GM19467 (cell line): ENCODE data around the gene CHAF1B.

Source experiments
- ATAC-seq: cut with Tn5 transposase; IDR thresholded peaks from one replicate; pipeline ENCODE4 v1.9.1; 2021; ENCODE audit warnings: mild to moderate bottlenecking, moderate library complexity; ENCODE audit not compliant: unreplicated experiment

The CHAF1B gene

DNA sequence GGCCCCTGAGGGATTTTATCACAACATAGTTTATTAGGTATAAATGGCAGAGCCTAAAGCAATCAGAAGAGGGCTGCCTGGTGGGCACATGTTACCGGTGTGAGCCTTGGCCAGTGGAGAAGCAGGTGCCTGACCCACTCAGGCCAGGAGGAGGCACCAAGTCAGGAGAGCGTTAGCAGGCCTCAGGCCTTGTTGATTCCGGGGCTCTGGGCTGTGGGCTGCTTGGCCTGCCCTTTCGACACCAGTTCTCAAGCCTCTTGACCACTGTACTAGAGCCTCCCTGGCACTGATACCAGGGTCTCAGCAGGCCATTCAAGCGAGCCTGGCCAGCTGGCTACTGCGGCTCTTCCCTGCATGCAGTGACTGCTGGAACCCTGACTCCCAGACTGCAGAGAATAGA lies 73.9 kb downstream of the CHAF1B start:
- no peak for ATAC-seq

DNA sequence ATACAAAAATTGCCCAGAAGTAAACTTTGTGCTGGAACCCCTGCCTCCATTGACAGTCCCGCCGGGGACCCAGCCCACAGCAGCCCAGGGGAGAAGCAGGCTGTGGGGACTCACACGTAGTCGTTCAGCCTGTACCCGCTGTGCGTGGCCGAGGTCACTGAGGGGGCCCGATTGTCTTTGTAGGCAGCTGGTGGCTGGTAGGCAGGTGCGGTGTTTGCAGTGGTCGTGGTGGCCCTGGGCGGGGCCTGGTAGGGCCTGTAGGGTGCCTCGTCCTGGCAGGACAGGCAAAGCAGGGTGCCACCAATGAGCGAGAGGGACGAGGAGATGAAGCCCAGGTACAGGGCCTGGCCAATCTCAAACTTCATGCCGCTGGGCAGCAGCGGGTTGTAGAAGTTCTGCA lies 75.7 kb downstream of the CHAF1B start:
- no peak for ATAC-seq

DNA sequence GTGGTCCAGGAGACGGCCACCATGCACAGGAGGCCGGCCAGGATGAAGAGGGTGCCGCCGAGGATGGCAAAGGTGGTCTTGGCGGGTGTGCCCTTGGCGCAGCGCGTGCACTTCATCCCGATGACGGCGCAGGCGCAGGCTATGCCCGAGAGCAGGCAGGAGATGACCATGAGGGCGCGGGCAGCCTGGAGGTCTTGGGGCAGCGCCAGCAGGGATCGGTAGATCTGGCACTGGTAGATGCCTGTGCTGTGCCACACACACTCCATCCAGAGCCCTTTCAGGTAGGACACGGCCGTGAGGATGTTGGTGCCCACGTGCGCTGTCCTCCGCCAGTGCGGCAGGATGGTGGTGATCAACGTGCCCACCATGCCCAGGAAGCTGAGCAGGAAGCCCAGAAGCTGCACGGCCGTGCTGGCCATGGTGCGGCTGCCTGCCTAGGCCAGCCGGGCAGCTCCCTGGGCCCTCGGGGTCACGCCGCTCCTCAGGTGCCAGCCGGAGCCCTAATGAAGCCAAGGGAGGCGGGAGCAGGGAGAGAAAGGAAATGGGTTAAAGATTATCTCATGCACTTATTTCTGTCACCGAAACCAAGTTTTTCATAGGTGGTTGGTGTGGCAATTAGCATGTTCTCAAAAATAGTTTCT lies 76.2 kb downstream of the CHAF1B start:
- ATAC-seq, result no peak

DNA sequence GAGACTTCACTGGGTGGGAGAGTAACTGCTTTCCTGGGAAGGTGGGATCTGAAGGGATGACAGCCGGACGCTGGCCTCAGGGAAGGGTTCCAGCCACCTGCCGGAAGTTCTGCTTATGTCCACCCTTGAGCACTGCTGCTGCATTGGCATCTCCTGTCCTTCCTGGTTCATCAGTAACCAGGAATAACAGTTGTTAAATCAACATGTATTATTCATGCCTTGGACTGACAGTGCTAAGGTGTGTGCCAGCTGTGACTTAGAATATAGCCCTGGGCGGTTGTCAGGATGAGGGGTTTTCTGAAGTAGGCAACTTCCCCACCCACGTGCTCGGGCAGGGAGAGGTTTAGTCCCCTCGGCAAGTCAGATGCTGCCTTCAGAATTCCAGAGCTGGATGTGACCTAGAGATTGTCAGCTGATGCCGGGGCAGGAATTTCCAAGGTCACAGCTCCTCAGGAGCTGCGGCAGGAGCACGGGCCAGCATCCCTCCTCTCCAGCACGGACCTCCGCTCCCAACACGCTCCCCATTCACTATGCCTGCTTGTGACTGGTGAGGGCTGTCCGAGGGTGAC lies 76.8 kb downstream of the CHAF1B start:
- no peak for ATAC-seq

DNA sequence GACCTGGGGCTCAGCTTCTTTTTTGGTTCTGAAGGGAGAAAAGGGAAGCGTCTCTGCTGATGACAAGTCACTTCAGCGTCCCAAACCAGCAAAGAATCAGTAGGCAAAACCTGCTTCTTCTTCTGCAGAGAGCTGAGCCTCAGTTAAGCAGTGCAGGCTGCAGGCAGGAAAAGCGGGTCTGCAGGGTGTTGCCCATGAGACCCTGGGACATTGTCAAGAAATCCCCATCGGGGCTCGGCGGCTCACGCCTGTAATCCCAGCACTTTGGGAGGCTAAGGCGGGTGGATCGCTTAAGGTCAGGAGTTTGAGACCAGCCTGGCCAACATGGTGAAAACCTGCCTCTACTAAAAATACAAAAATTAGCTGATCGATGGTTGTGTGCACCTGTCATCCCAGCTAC lies 78.0 kb downstream of the CHAF1B start:
- no peak for ATAC-seq

DNA sequence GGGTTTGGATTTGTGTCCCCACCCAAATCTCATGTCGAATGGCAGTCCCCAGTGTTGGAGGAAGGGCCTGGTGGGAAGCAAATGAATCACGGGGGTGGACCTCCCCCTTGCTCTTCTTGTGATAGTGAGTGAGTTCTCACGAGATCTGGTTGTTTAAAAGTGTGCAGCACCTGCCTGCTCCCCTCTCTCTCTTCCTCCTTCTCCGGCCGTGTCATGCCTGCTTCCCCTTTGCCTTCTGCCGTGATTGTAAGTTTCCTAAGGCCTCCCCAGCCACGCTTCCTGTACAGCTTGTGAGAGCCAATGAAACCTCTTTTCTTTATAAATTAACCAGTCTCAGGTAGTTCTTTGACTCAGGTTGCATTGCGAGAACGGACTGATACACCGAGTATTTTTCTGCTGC lies 78.8 kb downstream of the CHAF1B start:
- ATAC-seq, result no peak

DNA sequence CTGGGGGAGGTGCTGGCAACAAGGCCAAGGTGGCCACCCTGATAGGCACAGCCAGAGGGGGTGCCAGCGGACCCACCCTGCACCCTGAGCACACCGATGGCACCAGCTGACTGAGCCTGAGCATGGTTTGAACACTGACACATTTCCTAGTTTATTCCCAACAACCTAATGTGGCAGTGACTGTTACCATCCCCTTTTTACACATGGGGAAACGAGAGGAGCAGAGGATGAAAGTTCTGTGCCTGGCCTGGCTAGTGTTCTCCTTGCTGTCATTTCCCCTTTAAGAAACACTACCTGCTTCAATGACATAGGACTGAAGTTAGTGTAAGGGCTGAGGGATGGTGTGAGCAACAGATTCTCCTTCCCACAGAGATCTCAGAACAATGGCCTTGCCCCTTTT lies 79.4 kb downstream of the CHAF1B start:
- ATAC-seq, result no peak

DNA sequence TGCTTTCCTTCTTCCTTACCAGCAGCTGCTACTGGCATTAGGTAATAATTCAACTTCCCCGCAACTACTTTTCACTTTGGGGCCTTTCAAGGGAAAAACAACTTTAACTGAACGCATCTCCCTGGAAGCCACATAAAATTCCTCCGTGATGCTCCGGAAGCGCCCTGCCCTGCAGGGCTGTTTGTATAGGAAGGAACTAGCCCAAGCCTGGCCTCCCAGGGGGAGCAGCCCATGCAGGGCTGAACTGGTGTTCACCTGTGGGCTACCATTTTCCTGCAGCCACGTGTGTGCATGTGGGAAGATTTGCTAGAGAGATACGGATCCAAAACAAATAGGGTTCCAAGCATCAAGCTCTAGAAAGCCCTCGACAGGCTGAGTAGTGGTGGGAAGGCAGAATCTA lies 80.3 kb downstream of the CHAF1B start:
- no peak for ATAC-seq

DNA sequence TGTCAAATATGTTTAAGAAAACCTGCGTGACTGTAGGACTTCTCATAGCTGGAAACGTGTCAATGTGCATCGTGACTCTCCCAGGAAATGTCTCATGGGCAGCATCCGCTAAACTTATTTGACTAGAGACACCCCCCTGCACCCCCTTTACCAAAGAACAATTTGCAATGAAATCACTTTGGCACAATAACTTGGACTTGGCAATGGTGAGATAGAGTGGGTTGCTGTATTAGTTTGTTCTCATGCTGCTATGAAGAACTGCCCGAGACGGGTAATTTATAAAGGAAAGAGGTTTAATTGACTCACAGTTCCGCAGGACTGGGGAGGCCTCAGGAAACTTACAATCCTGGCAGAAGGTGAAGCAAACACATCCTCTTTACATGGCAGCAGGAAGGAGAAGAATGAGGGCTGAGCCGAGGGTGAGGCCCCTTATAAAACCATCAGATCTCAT lies 80.9 kb downstream of the CHAF1B start:
- ATAC-seq, result no peak
